Endothelial cell of umbilical vein (primary cell): ENCODE data around the gene GFI1B. TPM values are rescaled to one million over a fixed set of nuclear protein-coding genes. Genes with fewer than 3 reads are reported as not detected.

Source experiments
- BruUV-seq: library from RNA; stranded (reverse); fragments of 400-500 nt; replicated peaks from 2 replicates; lab custom pipeline; 2021; lab: Mats Ljungman, UMichigan
- CTCF ChIA-PET: fragments of 300-600, 350-600 bp; sonication (Branson Sonifier 250); formaldehyde crosslinking; loops from one replicate; lab custom pipeline; 2021; ENCODE audit warnings: antibody characterized with exemption, inconsistent platforms; lab: Charles Lee
- POLR2A ChIA-PET: fragments of 300-600, 350-600 bp; sonication (Branson Sonifier 250); formaldehyde crosslinking; loops from one replicate; lab custom pipeline; 2021; ENCODE audit warnings: antibody characterized with exemption, inconsistent platforms; lab: Charles Lee
- DNase-seq: peaks from one replicate; pipeline ENCODE4 v3.0.0-alpha.2; 2011; ENCODE audit warnings: low read depth, low spot score
- FAIRE-seq: peaks from 2 replicates; lab custom pipeline; 2011; peaks lifted over from hg19 to GRCh38; lab: Jason Lieb, UNC
- H2AFZ ChIP-seq: 2 replicates; pipeline ENCODE4 v1.6.0; 2012; ENCODE audit warnings: low read depth, low read length, control low read depth, inconsistent platforms
- H3K27ac ChIP-seq: 2 replicates; pipeline ENCODE4 v1.5.1; 2011; ENCODE audit warnings: low read depth, mild to moderate bottlenecking, control low read depth, low read length, moderate library complexity; ENCODE audit not compliant: insufficient read depth
- H3K27me3 ChIP-seq, 2 experiments: 2 replicates each; pipeline versions ENCODE4 v1.6.0 to v1.6.1; 2011; ENCODE audit warnings: low read length in 2 of 2, mixed read lengths in 1 of 2; ENCODE audit not compliant: control insufficient read depth in 2 of 2, insufficient read depth in 2 of 2
- H3K36me3 ChIP-seq, 2 experiments: 2 replicates in 1 of 2; 3 replicates in 1 of 2; pipeline ENCODE4 v1.5.1; 2011; ENCODE audit warnings: low read length in 2 of 2, mild to moderate bottlenecking in 1 of 2, moderate library complexity in 1 of 2; ENCODE audit not compliant: control insufficient read depth in 2 of 2, insufficient read depth in 2 of 2; ENCODE audit errors: extremely low read depth in 1 of 2
- H3K4me1 ChIP-seq: 3 replicates; pipeline ENCODE4 v1.5.1; 2011; ENCODE audit warnings: mild to moderate bottlenecking, low read length; ENCODE audit not compliant: control insufficient read depth, insufficient read depth; ENCODE audit errors: extremely low read depth
- H3K4me2 ChIP-seq: 2 replicates; pipeline ENCODE4 v1.6.1; 2011; ENCODE audit warnings: low read length, control low read depth, mixed read lengths; ENCODE audit not compliant: insufficient read depth
- H3K4me3 ChIP-seq, 3 experiments: fragments of 200-600 bp in 1 of 3; sonication (generic), shearing (Covaris generic) in 1 of 3; replicated peaks in 1 of 3; 2 replicates each; pipeline ENCODE4 v1.5.1; 2011 to 2016; ENCODE audit warnings: control low read depth in 3 of 3, low read length in 3 of 3, mild to moderate bottlenecking in 2 of 3, inconsistent platforms in 1 of 3, low read depth in 1 of 3, moderate library complexity in 1 of 3; ENCODE audit not compliant: insufficient read depth in 1 of 3
- H3K79me2 ChIP-seq: 2 replicates; pipeline ENCODE4 v1.6.0; 2012; ENCODE audit warnings: low read length, inconsistent platforms; ENCODE audit not compliant: control insufficient read depth, insufficient read depth
- H3K9ac ChIP-seq: replicated peaks from 2 replicates; pipeline ENCODE3; 2011; ENCODE audit warnings: low read length, control low read depth; ENCODE audit not compliant: insufficient read depth; ENCODE audit errors: extremely low read depth
- H3K9me1 ChIP-seq: replicated peaks from 3 replicates; pipeline ENCODE4 v1.6.0; 2011; ENCODE audit warnings: mild to moderate bottlenecking, low read length; ENCODE audit not compliant: control insufficient read depth, insufficient read depth; ENCODE audit errors: extremely low read depth
- H3K9me3 ChIP-seq: replicated peaks from 2 replicates; pipeline ENCODE4 v1.5.1; 2012; ENCODE audit warnings: low read length, inconsistent platforms; ENCODE audit not compliant: control insufficient read depth, insufficient read depth
- H4K20me1 ChIP-seq: replicated peaks from 2 replicates; pipeline ENCODE3; 2011; ENCODE audit warnings: mild to moderate bottlenecking, low read length; ENCODE audit not compliant: control insufficient read depth, insufficient read depth; ENCODE audit errors: extremely low read depth
- CTCF ChIP-seq, 2 donors: IDR thresholded peaks; 1 replicate in 1 of 2; 2 replicates in 1 of 2; pipeline ENCODE4 v1.5.1; 2011; ENCODE audit warnings: low read length in 2 of 2, mild to moderate bottlenecking in 2 of 2, moderate library complexity in 2 of 2, control low read depth in 1 of 2, inconsistent platforms in 1 of 2, low read depth in 1 of 2; ENCODE audit not compliant: insufficient read depth in 1 of 2; ENCODE audit errors: extremely low read depth in 1 of 2
- EZH2 ChIP-seq: IDR thresholded peaks from 2 replicates; pipeline ENCODE4 v1.6.1; 2012; ENCODE audit warnings: borderline replicate concordance, low read depth, mild to moderate bottlenecking, moderate library complexity, low read length, inconsistent platforms; ENCODE audit not compliant: severe bottlenecking
- FOS ChIP-seq: IDR thresholded peaks from 2 replicates; pipeline ENCODE4 v1.6.1; 2011; ENCODE audit warnings: mild to moderate bottlenecking, low read length, moderate library complexity, borderline replicate concordance; ENCODE audit not compliant: insufficient read depth
- GATA2 ChIP-seq: IDR thresholded peaks from 2 replicates; pipeline ENCODE4 v1.7.0; 2011; ENCODE audit warnings: low read depth, mild to moderate bottlenecking, moderate library complexity, mixed read lengths, low read length; ENCODE audit not compliant: insufficient read length, insufficient read depth
- JUN ChIP-seq: IDR thresholded peaks from 2 replicates; pipeline ENCODE4 v1.6.1; 2011; ENCODE audit warnings: borderline replicate concordance, low read depth; ENCODE audit not compliant: insufficient read length, insufficient read depth
- MAX ChIP-seq: IDR thresholded peaks from 2 replicates; pipeline ENCODE4 v1.6.1; 2011; ENCODE audit not compliant: insufficient read depth, insufficient read length
- MYC ChIP-seq: IDR thresholded peaks from one replicate; pipeline ENCODE4 v1.6.1; 2011; ENCODE audit warnings: mild to moderate bottlenecking, low read depth, low read length
- POLR2A ChIP-seq: IDR thresholded peaks from 2 replicates; pipeline ENCODE4 v1.6.1; 2012; ENCODE audit warnings: low read depth, mild to moderate bottlenecking, control low read depth, low read length
- POLR2AphosphoS5 ChIP-seq: IDR thresholded peaks from 2 replicates; pipeline ENCODE4 v1.6.1; 2012; ENCODE audit warnings: low read depth, mild to moderate bottlenecking, control low read depth, low read length, moderate library complexity; ENCODE audit not compliant: insufficient read depth
- dilution Hi-C: fragments of 300-500 bp; cut with MboI; formaldehyde crosslinking; loops from one replicate; pipeline ENCODE4 v1.15.0; 2019; ENCODE audit warnings: low sequenced_read_pairs; ENCODE audit not compliant: extremely low pct_ligation_motif_present
- intact Hi-C: fragments of 100-400 bp; cut with micrococcal nuclease; formaldehyde crosslinking; loops from one replicate; pipeline ENCODE4 v1.10.0; 2022
- polyA plus RNA-seq, 4 experiments: library from polyadenylated mRNA; depleted of rRNA in 3 of 4; stranded (reverse) in 3 of 4; unstranded in 1 of 4; fragments of >200 nt; gene quantifications; 2 replicates each; pipeline versions ENCODE4 v1.2.1 to v1.2.3, GENCODE V29; 2011 to 2012; ENCODE audit warnings: missing spikeins in 1 of 4
- total RNA-seq: library from RNA; stranded (reverse); gene quantifications from 2 replicates; pipeline ENCODE4 v1.2.3, GENCODE V29; 2021

The GFI1B gene
- total and polyA plus RNA-seq, 2 donors (not counting 3 experiments of a cell fraction or from before 2014, with no cell fraction given), result 0.04 TPM; not detected in 1

- Histone ChIP-seq H3K4me3 (no peak overlapping the region), H3K9me1 (no peaks in the 10 kb centered on the region), H3K9ac (no peak overlapping the region), H4K20me1 (no peaks in the 10 kb centered on the region), H3K4me2 (no peak overlapping the region), H3K9me3 (no peaks in the 10 kb centered on the region), H3K79me2 (peaks cover 7% of the 10 kb centered on the region), H3K27ac (no peak overlapping the region), H3K36me3 (no peaks in the 10 kb centered on the region), H2AFZ (no peak overlapping the region), H3K27me3 (peaks cover 0 to 7% of the 10 kb centered on the region in 2 experiments), H3K4me1 (peaks cover 3% of the 10 kb centered on the region)
- POLR2A ChIA-PET, result no interaction called here
- FAIRE-seq, result no peak
- dilution Hi-C loops (no loop called here), intact Hi-C loops (loop anchor here (10.0 kb wide), 1 partner anchor 274 kb away; the partner anchor contains the start of gene GTF3C4)
- DNase-seq, result no peak
- BruUV-seq, result no TSS peak
- CTCF ChIA-PET, result interaction anchor here (1.1 kb wide), 1 partner anchor 35 kb away, joined by 3 read pairs; no protein-coding TSS in a partner anchor
- TF ChIP-seq POLR2A, result no peak
- no peak for TF ChIP-seq MAX
- no peak for TF ChIP-seq MYC
- TF ChIP-seq JUN, result no peak
Measured at GRCh38 chr9:132948482-132949050, 29.9 kb upstream of the GFI1B start.

- no peak for FAIRE-seq
- no peak for TF ChIP-seq FOS
- TF ChIP-seq CTCF (IDR thresholded peaks at IDR 0.05; ENCODE audit: extremely low read depth in 1 of 2, insufficient read depth in 1 of 2, low read depth in 1 of 2, low read length in 2 of 2), result no peak
- no peak for TF ChIP-seq POLR2AphosphoS5
- no peak for TF ChIP-seq EZH2
- TF ChIP-seq MYC, result no peak
- TF ChIP-seq JUN, result no peak
- no peak for TF ChIP-seq POLR2A
- TF ChIP-seq MAX, result no peak
- no peak for TF ChIP-seq GATA2
- POLR2A ChIA-PET, result no interaction called here
- H3K4me1 ChIP-seq, result no peaks in the 10 kb centered on the region
- no peak overlapping the region for H3K4me2 ChIP-seq
- H2AFZ ChIP-seq, result no peak overlapping the region
- DNase-seq, result no peak
- H3K4me3 ChIP-seq, result no peak overlapping the region
- H3K36me3 ChIP-seq, result no peaks in the 10 kb centered on the region
- intact Hi-C loops (loop anchor here (10.0 kb wide), 1 partner anchor 275 kb away; the partner anchor contains the start of gene GTF3C4), dilution Hi-C loops (no loop called here)
- no peaks in the 10 kb centered on the region for H3K9me3 ChIP-seq
- BruUV-seq, result no TSS peak
- CTCF ChIA-PET, result no interaction called here
- no peaks in the 10 kb centered on the region for H3K9me1 ChIP-seq
- no peaks in the 10 kb centered on the region for H3K79me2 ChIP-seq
- no peak overlapping the region for H3K27ac ChIP-seq
- H3K27me3 ChIP-seq, result peaks cover 0 to 7% of the 10 kb centered on the region in 2 experiments
- no peaks in the 10 kb centered on the region for H4K20me1 ChIP-seq
- no peak overlapping the region for H3K9ac ChIP-seq
Measured at GRCh38 chr9:132949709-132950108, 28.8 kb upstream of the GFI1B start.
